Hepatocyte (in vitro differentiated cells): ENCODE data around the gene FDXACB1.

Source experiments
- EZH2 ChIP-seq: fragments of 200-600 bp; sonication (generic); IDR thresholded peaks from 2 replicates; pipeline ENCODE4 v1.6.1; 2016; ENCODE audit warnings: antibody characterized with exemption, mild to moderate bottlenecking, borderline replicate concordance
- EZH2phosphoT487 ChIP-seq: fragments of 200-600 bp; sonication (generic); IDR thresholded peaks from one replicate; pipeline ENCODE4 v1.6.1; 2018; ENCODE audit warnings: antibody characterized with exemption, mild to moderate bottlenecking, low read depth, moderate library complexity; ENCODE audit not compliant: unreplicated experiment, severe bottlenecking
- TF ChIP-seq, protein P1 (sequence below): fragments of 200-600 bp; sonication (generic); IDR thresholded peaks from 2 replicates; pipeline ENCODE4 v1.5.1; 2016; ENCODE audit warnings: antibody characterized with exemption, mild to moderate bottlenecking; ENCODE audit not compliant: poor library complexity

DNA sequence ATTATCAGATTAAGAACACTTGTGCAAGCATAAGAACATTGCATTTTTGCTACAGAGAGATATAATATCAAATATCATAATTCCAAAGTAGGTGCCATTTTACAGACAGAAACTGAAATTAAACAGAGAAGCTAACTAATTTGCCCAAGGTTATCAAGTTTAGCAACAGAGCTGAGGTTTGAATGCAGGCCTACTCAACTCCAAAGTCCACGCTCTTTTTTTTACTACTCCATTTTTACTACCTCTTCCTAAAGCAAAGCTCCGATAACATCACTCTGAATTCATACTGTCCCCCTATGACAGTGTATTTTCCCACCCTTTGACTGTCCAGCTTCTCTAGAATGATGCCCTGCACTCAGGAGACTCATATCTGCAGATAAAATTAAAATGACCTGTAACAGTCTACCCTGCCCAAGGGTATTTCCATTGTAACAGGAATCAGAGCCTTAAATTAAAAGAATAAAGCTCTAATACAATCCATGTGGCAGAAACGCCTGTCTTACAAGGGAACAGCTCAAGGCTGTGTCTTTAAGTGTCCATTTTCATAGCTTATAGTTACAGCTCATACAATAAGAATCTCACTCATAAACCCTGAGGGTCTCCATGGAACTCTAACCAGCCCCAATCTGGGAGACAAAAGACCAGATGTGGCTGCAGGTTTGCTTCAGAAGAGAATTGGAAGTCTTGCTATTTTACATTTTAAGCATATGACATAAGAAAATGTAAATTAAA is 44.4 kb downstream of the FDXACB1 start:
- no peak for TF ChIP-seq EZH2
- TF ChIP-seq, protein P1, sequence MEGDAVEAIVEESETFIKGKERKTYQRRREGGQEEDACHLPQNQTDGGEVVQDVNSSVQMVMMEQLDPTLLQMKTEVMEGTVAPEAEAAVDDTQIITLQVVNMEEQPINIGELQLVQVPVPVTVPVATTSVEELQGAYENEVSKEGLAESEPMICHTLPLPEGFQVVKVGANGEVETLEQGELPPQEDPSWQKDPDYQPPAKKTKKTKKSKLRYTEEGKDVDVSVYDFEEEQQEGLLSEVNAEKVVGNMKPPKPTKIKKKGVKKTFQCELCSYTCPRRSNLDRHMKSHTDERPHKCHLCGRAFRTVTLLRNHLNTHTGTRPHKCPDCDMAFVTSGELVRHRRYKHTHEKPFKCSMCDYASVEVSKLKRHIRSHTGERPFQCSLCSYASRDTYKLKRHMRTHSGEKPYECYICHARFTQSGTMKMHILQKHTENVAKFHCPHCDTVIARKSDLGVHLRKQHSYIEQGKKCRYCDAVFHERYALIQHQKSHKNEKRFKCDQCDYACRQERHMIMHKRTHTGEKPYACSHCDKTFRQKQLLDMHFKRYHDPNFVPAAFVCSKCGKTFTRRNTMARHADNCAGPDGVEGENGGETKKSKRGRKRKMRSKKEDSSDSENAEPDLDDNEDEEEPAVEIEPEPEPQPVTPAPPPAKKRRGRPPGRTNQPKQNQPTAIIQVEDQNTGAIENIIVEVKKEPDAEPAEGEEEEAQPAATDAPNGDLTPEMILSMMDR, result no peak
- no peak for TF ChIP-seq EZH2phosphoT487
